Bronchial epithelial cell (primary cell): ENCODE data around the gene CCL11. TPM values are rescaled to one million over a fixed set of nuclear protein-coding genes. Genes with fewer than 3 reads are reported as not detected.

ENCODE experiments used
- DNase-seq: peaks from one replicate; pipeline ENCODE4 v3.0.0-alpha.2; 2010; ENCODE audit warnings: low read depth
- FAIRE-seq: peaks from 2 replicates; lab custom pipeline; 2011; peaks lifted over from hg19 to GRCh38; lab: Jason Lieb, UNC
- H3K27me3 ChIP-seq: 2 replicates; pipeline ENCODE4 v1.5.1; 2011; ENCODE audit warnings: low read length; ENCODE audit not compliant: control insufficient read depth, insufficient read depth
- H3K36me3 ChIP-seq: 2 replicates; pipeline ENCODE4 v1.5.1; 2011; ENCODE audit warnings: low read length; ENCODE audit not compliant: control insufficient read depth, insufficient read depth
- H3K4me3 ChIP-seq: 2 replicates; pipeline ENCODE4 v1.5.1; 2011; ENCODE audit warnings: mild to moderate bottlenecking, low read depth, low read length, control low read depth
- total RNA-seq: library from RNA; depleted of rRNA; stranded (reverse); fragments of >200 nt; gene quantifications from 2 replicates; pipeline ENCODE4 v1.2.1, GENCODE V29; 2014
- TF ChIP-seq, protein P1 (sequence below): IDR thresholded peaks from 2 replicates; pipeline ENCODE4 v1.5.1; 2011; ENCODE audit warnings: mild to moderate bottlenecking, moderate library complexity, low read length, control low read depth, inconsistent platforms; ENCODE audit not compliant: insufficient read depth, severe bottlenecking

Gene CCL11
- total RNA-seq, 1 donor from 2014 or later = not detected

DNA sequence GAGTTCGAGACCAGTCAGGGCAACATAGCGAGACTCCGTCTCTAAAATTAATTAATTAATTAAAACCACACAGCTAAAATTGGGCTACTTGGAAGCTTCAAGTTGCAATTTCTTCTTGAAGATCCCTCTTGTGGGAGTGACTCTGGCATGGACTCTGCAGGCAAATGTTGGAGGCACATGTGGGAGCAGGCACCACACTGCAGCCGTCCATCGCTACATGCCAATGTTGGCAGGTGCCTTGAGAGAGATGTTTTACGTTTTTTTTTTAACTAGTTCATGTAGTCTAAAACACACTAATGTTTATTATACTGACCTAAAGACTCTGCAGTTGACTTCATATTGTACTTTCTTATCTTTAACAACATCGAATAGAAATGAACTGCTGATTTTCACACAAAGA, 25.7 kb downstream of the CCL11 start:
- H3K4me3 ChIP-seq = no peak overlapping the region
- H3K27me3 ChIP-seq = no peaks in the 10 kb centered on the region
- no peaks in the 10 kb centered on the region for H3K36me3 ChIP-seq
- DNase-seq (no peak), FAIRE-seq (no peak)
- TF ChIP-seq, protein P1, sequence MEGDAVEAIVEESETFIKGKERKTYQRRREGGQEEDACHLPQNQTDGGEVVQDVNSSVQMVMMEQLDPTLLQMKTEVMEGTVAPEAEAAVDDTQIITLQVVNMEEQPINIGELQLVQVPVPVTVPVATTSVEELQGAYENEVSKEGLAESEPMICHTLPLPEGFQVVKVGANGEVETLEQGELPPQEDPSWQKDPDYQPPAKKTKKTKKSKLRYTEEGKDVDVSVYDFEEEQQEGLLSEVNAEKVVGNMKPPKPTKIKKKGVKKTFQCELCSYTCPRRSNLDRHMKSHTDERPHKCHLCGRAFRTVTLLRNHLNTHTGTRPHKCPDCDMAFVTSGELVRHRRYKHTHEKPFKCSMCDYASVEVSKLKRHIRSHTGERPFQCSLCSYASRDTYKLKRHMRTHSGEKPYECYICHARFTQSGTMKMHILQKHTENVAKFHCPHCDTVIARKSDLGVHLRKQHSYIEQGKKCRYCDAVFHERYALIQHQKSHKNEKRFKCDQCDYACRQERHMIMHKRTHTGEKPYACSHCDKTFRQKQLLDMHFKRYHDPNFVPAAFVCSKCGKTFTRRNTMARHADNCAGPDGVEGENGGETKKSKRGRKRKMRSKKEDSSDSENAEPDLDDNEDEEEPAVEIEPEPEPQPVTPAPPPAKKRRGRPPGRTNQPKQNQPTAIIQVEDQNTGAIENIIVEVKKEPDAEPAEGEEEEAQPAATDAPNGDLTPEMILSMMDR = no peak

DNA sequence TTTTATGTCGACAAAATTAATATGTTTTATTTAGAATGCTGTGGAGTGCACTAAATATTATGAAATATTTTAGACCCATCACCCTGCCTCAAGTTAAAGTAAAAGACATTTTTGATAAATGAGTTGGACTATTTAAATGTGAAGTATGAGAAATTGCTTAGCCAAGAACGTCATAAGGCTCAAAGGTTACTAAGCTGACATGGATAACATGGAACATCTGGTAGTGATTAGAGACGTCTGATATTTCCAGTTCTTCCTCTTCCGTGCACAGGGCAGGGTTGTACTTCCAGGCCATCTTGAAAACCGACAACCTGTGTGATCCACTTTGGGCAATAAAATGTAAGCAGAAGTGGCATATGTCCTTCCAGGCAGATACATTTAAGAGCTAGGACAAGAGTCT, 26.5 kb downstream of the CCL11 start:
- no peak for DNase-seq
- FAIRE-seq = no peak
- TF ChIP-seq, protein P1 = no peak
- H3K4me3 ChIP-seq = no peak overlapping the region
- no peaks in the 10 kb centered on the region for H3K36me3 ChIP-seq
- H3K27me3 ChIP-seq = no peaks in the 10 kb centered on the region

DNA sequence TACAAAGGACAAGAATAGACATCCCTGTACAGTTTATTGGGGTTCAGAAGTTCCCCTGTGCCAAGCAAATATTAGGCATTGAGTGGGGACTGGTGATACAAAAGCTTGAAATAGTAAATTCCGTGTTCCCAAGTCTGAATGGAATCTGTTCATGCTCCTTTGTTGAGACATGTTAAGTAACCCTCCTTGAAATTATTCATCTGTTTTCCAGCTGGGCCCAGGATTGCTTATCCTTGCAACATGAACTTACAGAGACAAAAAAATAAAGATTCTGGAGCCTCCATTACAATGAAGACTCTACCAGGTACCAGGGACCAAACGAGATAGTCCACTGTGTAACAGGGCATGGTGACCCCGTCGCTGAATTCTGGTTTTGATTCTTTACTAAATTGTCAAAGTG, 27.6 kb downstream of the CCL11 start:
- Histone ChIP-seq H3K4me3 (no peak overlapping the region), H3K27me3 (no peaks in the 10 kb centered on the region), H3K36me3 (no peaks in the 10 kb centered on the region)
- FAIRE-seq (no peak), DNase-seq (no peak)
- TF ChIP-seq, protein P1 = no peak

DNA sequence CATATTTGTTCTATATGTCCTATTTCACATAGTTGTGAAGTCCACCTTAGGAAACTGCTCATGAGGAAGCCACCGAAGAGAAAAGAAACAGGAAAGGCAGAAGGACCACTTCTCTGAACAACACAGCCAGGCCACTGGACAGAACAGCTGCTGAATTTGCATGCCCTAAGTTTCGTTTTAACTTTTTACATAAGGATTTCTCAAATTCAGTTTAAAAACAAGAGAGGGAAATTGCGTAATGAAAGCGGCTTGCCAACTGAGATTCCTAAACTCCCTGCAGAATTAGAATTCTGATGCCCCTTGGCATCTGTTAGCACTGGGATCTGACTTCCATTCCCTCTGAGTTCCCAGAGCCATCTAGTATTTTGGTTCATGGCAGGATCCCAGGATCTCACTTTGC, 28.7 kb downstream of the CCL11 start:
- H3K27me3 ChIP-seq = no peaks in the 10 kb centered on the region
- TF ChIP-seq, protein P1 = no peak
- no peak for FAIRE-seq

DNA sequence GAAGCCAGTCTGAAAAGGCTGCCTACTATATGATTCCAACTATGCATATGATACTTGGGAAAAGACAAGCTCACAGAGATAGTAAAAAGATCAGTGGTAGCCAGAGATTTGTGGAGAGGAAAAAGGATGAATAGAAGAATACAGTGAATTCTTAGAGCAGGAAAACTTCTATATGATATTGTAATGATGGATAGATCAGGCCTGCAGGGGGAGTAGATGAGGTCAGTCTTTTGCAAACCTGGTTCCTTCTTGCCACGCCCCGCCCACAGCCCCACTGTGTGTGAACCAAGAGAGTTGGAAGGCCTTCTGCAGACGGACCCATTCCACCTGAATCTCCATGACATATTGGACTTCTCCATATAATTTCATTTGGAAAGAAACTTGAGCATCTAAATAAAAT, 32.9 kb downstream of the CCL11 start:
- TF ChIP-seq, protein P1 = no peak
- H3K4me3 ChIP-seq = no peak overlapping the region
- no peak for FAIRE-seq

More for the DNA sequence above, 28.7 kb downstream of the CCL11 start:
- no peak for DNase-seq
- Histone ChIP-seq H3K4me3 (no peak overlapping the region), H3K36me3 (no peaks in the 10 kb centered on the region)

DNA sequence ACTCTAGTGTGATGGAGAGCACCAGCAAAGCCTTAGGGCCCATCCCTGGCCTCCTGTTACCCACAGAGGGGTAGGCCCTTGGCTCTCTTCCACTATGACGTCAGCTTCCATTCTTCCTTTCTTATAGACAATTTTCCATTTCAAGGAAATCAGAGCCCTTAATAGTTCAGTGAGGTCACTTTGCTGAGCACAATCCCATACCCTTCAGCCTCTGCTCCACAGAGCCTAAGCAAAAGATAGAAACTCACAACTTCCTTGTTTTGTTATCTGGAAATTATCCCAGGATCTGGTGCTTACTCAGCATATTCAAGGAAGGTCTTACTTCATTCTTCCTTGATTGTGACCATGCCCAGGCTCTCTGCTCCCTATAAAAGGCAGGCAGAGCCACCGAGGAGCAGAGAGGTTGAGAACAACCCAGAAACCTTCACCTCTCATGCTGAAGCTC, 33.5 kb downstream of the CCL11 start, which contains the start of gene CCL8:
TSS of gene CCL8 (plus strand) at position 397 of the 445 bp plus-strand sequence. CDS start 67 bp downstream, outside the sequence.
- DNase-seq (no peak), FAIRE-seq (no peak)
- Histone ChIP-seq H3K27me3 (no peaks in the 10 kb centered on the region), H3K4me3 (no peak within 1 kb of the TSS), H3K36me3 (no peaks in the 10 kb centered on the region)
- TF ChIP-seq, protein P1 = no peak

More for the DNA sequence above, 32.9 kb downstream of the CCL11 start:
- H3K27me3 ChIP-seq = no peaks in the 10 kb centered on the region
- H3K36me3 ChIP-seq = no peaks in the 10 kb centered on the region
- no peak for DNase-seq
